ENCODE data around the gene FAM110D. TPM values are rescaled to one million over a fixed set of nuclear protein-coding genes. Genes with fewer than 3 reads are reported as not detected.

The FAM110D gene
- total RNA-seq, 1 experiment from 2014 or later = not detected

DNA sequence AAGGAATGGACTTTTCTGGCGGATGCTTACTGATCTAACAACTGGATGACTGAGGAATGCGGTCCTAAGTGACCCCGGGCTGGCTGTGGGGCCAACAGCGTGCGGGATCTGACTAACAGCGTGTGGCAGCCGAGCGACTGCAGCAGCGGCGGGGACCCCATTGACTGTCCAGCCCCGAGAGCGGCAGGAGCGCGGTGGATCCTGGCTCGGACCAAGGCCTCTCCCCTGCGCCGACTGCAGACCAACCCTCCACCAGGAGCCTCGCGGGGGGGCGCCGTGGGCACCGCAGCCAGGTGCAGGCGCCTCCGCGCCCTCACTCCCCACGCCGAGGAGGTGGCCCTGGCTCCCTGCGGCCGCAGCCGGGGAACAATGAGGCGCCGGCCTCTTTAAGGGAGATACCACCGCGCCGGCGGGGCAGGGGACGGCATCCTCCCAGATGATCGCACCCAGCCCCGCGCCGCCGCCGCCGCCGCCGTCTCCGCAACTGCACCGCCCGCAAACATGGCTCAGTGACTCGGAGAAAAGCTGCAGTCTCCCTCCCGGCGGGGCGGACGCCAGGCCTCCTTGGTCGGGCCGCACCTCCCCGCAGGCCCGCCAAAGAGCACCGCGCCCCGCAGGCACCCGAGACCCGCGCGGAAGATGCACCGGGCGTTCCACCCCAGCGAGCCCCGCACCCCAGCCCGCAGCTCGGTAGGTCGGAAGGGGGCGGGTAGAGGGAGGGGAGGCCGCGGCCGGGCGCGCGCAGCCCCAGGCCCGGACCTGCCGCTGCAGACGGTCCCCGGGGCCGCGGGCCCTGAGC is 47.9 kb upstream of the FAM110D start:
- Histone ChIP-seq H3K4me3 (ENCODE audit: low read length) (peak overlapping the region; percentile 97), H3K9me3 (ENCODE audit: low read length) (no peaks in the 10 kb centered on the region), H2AFZ (ENCODE audit: low read length) (peak overlapping the region; percentile 92), H3K4me2 (ENCODE audit: low read length) (peak overlapping the region; percentile 84), H4K20me1 (ENCODE audit: low read length) (no peaks in the 10 kb centered on the region), H3K79me2 (ENCODE audit: low read length) (peaks cover 30% of the 10 kb centered on the region), H3K9ac (ENCODE audit: low read length) (peak overlapping the region; percentile 94), H3F3A (ENCODE audit: low read length, unreplicated experiment) (no peaks in the 10 kb centered on the region), H3K9me2 (replicated peaks; ENCODE audit: low read length) (no peaks in the 10 kb centered on the region), H3K4me1 (ENCODE audit: insufficient read depth, low read length) (peaks cover 18% of the 10 kb centered on the region), H3K27me3 (ENCODE audit: low read length) (no peaks in the 10 kb centered on the region), H3K27ac (ENCODE audit: low read length) (peak overlapping the region; percentile 80), H3K36me3 (ENCODE audit: low read depth, low read length) (peaks cover 11% of the 10 kb centered on the region)
- POLR2A ChIA-PET (ENCODE audit: unreplicated experiment) = no interaction called here
- CTCF ChIA-PET = no interaction called here
- DNase-seq (peak; percentile 74), ATAC-seq (peak; percentile 59)
- TF ChIP-seq, protein P1, sequence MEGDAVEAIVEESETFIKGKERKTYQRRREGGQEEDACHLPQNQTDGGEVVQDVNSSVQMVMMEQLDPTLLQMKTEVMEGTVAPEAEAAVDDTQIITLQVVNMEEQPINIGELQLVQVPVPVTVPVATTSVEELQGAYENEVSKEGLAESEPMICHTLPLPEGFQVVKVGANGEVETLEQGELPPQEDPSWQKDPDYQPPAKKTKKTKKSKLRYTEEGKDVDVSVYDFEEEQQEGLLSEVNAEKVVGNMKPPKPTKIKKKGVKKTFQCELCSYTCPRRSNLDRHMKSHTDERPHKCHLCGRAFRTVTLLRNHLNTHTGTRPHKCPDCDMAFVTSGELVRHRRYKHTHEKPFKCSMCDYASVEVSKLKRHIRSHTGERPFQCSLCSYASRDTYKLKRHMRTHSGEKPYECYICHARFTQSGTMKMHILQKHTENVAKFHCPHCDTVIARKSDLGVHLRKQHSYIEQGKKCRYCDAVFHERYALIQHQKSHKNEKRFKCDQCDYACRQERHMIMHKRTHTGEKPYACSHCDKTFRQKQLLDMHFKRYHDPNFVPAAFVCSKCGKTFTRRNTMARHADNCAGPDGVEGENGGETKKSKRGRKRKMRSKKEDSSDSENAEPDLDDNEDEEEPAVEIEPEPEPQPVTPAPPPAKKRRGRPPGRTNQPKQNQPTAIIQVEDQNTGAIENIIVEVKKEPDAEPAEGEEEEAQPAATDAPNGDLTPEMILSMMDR (conservative IDR thresholded peaks at IDR 0.05; ENCODE audit: low read depth, low read length) = no peak
- no peak for TF ChIP-seq EZH2 (IDR thresholded peaks at IDR 0.05; ENCODE audit: low read length, unreplicated experiment)
- no peak for TF ChIP-seq EZH2phosphoT487 (IDR thresholded peaks at IDR 0.05; ENCODE audit: borderline replicate concordance, low read length)
- intact Hi-C loops (cut with micrococcal nuclease) = loop anchor here (2.0 kb wide), 1 partner anchor 124 kb away; the partner anchor contains the start of gene CEP85
- BruUV-seq (replicated peaks) = no TSS peak

- Histone ChIP-seq H3K9me3 (ENCODE audit: low read length) (no peaks in the 10 kb centered on the region), H3K4me2 (ENCODE audit: low read length) (peak within 1 kb of the TSS; percentile 84), H3K9ac (ENCODE audit: low read length) (peak within 1 kb of the TSS; percentile 94), H4K20me1 (ENCODE audit: low read length) (no peaks in the 10 kb centered on the region), H3K9me2 (replicated peaks; ENCODE audit: low read length) (no peaks in the 10 kb centered on the region), H3K4me3 (ENCODE audit: low read length) (peak within 1 kb of the TSS; percentile 97), H3K36me3 (ENCODE audit: low read depth, low read length) (peaks cover 11% of the 10 kb centered on the region), H3K27ac (ENCODE audit: low read length) (peak within 1 kb of the TSS; percentile 80), H3K4me1 (ENCODE audit: insufficient read depth, low read length) (peaks cover 18% of the 10 kb centered on the region), H2AFZ (ENCODE audit: low read length) (peak within 1 kb of the TSS; percentile 96), H3F3A (ENCODE audit: low read length, unreplicated experiment) (no peaks in the 10 kb centered on the region), H3K27me3 (ENCODE audit: low read length) (no peaks in the 10 kb centered on the region), H3K79me2 (ENCODE audit: low read length) (peaks cover 30% of the 10 kb centered on the region)
- ChIA-PET CTCF (interaction anchor here (0.9 kb wide), 1 partner anchor 58 kb away, joined by 3 read pairs; the partner anchor contains the start of gene ZNF593), POLR2A (ENCODE audit: unreplicated experiment) (interaction anchor here (0.6 kb wide), 1 partner anchor 59 kb away, joined by 3 read pairs; no protein-coding TSS in a partner anchor)
- peak; percentile 77 for ATAC-seq
- peak; percentile 96 for DNase-seq
- intact Hi-C loops (cut with micrococcal nuclease) = loop anchor here (1.0 to 2.0 kb wide), 2 partner anchors 11 to 123 kb away; partner anchors contain the start of gene CEP85
- TF ChIP-seq, protein P1 (conservative IDR thresholded peaks at IDR 0.05; ENCODE audit: low read depth, low read length) = no peak
- TF ChIP-seq EZH2 (IDR thresholded peaks at IDR 0.05; ENCODE audit: low read length, unreplicated experiment) = no peak
- TF ChIP-seq EZH2phosphoT487 (IDR thresholded peaks at IDR 0.05; ENCODE audit: borderline replicate concordance, low read length) = no peak
- BruUV-seq (replicated peaks) = no TSS peak
Measured at GRCh38 chr1:26111530-26112406, 47.1 kb upstream of the FAM110D start, which contains the start of gene PDIK1L. Gene PDIK1L, plus strand, starts transcription at chr1:26111824. Its CDS starts 2,485 bp downstream, at chr1:26114309.

Measured in PC-3 (cell line).